ENCODE measurements around the gene SLC25A46.
"Not testable (repeated sequence)": the region's sequence is repeated elsewhere in the genome, so short reads cannot be mapped to it uniquely, and the experiment has no call there.

Gene SLC25A46

DNA sequence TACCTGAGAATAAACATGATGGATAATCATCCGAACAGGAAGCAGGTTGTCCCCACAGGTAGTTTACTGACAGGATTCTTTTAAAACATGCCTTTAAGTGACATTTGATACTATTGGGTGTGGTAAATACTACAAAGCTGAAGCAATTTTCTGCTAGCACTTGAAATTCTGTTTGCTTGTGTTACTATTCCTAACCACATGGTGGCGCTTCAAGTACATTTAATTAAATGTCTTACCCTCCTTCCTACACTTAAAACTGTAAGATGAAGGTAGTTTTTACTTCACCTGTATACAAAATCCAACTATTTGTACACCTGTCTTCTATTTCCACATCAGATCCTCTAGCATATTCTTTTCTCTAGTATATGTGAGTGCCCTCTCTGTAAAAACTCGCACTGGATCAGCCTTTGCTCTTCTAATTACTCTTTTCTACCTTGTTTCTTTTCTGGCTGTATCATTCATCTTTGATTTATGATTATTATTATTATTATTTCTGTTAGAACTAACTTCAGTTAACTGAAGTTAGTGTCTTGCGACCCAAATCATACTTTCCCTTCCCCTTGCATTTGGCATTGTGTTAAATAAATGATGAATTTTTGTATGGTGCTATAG, 18.4 kb downstream of the SLC25A46 start:
- peak; percentile 3 to 20 for DNase-seq

DNA sequence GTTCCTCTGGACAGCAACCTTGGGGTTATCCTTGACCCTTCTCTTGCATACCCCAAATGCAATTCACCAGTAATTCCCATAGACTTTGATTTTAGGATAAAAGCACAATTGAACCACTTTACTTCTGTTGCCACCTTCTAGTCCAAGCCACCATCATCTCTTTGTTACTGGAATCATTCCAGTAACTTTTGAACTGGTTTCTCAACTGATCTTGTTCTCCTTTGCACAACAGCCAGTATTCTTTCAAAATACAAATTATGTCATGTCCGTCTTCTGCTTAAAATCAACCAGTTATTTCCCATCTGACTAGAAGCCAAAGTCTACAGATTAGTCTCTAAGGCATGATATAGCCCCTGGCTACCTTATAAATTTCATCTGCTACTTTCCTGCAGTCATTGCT, 21.4 kb downstream of the SLC25A46 start:
- no peak for DNase-seq

DNA sequence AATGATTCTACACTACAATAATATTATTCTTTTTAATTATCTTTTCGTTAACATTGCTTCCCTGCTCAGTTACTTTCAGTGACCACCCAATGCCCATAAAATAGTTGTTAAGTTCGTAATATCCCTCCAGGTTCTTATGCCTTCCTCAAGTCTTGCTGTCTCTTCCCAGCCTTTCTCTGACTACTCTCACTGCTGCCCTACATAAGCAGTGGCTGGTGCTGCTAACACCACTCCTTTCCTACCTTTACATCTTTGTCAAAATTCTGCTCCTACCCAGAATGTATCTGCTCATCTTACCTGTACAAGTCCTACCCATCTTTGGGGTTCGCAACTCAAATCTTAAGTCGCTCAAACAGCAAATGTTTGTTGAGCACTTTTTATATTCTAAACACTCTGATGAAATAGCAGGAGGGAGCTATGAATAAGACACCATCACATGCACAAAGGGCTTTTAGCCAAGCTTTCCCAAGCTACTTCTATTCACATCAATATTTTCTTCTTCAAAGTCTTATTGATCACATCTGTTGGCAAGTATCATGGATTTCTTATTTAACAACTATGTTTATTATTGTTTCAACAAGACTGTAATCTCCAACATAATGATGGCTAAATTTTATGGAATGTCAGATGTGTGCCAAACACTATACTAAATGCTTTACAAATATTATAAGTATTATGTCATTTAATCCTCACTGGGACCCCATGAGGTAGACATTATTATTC, 29.5 kb downstream of the SLC25A46 start:
- DNase-seq, result no peak

- DNase-seq, result no peak
Observed at GRCh38 chr5:110769000-110769681, 30.3 kb downstream of the SLC25A46 start.

DNA sequence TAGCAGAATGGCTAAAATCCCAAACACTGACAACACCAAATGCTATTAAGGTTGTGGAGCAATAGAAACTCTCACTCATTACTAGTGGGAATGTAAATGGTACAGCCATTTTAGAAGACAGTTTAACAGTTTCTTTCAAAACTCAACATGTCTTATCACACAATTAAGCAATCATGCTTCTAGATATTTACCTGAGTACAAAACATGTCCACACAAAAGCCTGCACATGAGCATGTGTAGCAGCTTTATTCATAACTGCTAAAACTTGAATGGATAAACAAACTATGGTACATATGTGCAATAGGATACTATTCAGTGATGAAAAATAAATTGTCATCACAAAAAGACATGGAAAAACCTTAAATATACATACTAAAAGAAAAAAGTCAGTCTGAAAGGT, 31.5 kb downstream of the SLC25A46 start:
- DNase-seq, result no peak

GRCh38 chr5:110784901-110785300, 46.1 kb downstream of the SLC25A46 start:
- DNase-seq, result no peak

GRCh38 chr5:110785356-110785755, 46.5 kb downstream of the SLC25A46 start:
- DNase-seq, result no peak

GRCh38 chr5:110788006-110788405, 49.2 kb downstream of the SLC25A46 start:
- DNase-seq, result not testable (repeated sequence)

DNA sequence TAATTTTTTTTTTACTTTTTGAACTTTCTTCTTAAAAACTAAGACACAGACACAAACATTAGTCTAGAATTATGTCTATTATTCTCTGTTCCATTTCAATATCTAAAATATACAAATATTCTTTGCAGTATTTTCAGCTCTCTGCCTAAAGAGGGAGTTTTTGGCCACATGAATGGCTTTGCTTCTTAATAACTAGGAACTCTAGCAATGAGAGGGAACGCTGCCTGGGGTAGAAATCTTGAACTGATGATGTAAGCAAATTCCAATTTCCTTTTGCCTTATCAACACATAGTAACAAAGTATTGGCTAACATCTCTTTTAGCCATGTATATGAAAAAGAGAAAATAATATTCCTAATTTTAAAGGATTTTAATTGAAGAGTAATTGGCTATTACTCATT, 51.9 kb downstream of the SLC25A46 start:
- DNase-seq, result no peak

GRCh38 chr5:110802998-110803397, 64.2 kb downstream of the SLC25A46 start:
- DNase-seq, result no peak

GRCh38 chr5:110803467-110804326, 64.9 kb downstream of the SLC25A46 start:
- DNase-seq, result no peak

GRCh38 chr5:110807169-110807568, 68.4 kb downstream of the SLC25A46 start:
- no peak for DNase-seq

GRCh38 chr5:110809006-110809405, 70.2 kb downstream of the SLC25A46 start:
- DNase-seq, result no peak

All from NCI-H187 (cell line).